Mammary epithelial cell (primary cell): ENCODE results near the gene ATP8B3.

ENCODE experiments used
- EZH2 ChIP-seq: IDR thresholded peaks from 2 replicates; pipeline ENCODE4 v1.6.1; 2012; ENCODE audit warnings: low read length, inconsistent platforms, borderline replicate concordance
- TF ChIP-seq, protein P1 (sequence below), 2 donors: IDR thresholded peaks in 1 of 2; conservative IDR thresholded peaks in 1 of 2; 2 replicates each; pipeline ENCODE4 v1.5.1; 2011 to 2012; ENCODE audit warnings: inconsistent platforms in 2 of 2, low read length in 2 of 2, mild to moderate bottlenecking in 2 of 2, control low read depth in 1 of 2, low read depth in 1 of 2; ENCODE audit not compliant: insufficient read depth in 1 of 2; ENCODE audit errors: extremely low read depth in 1 of 2

DNA sequence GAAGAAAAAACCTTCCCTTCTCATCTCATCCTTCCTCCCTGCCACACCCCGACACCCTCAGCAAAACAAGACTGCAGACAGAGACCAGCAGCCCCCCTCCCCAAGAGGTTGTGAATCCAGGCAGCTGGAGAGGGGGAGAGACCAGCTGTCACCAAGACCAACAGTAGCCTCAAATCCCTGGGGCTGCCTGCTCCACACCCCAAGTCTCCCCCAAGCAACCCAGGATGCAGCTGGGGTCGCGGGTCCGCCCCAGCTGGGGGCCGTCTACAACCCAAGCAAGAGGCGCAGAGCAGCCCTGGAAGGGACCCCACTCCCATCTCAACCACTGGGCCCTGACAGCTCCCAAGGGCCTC, 44.2 kb upstream of the ATP8B3 start:
- TF ChIP-seq, protein P1, sequence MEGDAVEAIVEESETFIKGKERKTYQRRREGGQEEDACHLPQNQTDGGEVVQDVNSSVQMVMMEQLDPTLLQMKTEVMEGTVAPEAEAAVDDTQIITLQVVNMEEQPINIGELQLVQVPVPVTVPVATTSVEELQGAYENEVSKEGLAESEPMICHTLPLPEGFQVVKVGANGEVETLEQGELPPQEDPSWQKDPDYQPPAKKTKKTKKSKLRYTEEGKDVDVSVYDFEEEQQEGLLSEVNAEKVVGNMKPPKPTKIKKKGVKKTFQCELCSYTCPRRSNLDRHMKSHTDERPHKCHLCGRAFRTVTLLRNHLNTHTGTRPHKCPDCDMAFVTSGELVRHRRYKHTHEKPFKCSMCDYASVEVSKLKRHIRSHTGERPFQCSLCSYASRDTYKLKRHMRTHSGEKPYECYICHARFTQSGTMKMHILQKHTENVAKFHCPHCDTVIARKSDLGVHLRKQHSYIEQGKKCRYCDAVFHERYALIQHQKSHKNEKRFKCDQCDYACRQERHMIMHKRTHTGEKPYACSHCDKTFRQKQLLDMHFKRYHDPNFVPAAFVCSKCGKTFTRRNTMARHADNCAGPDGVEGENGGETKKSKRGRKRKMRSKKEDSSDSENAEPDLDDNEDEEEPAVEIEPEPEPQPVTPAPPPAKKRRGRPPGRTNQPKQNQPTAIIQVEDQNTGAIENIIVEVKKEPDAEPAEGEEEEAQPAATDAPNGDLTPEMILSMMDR (conservative IDR thresholded peaks at IDR 0.05 in 1 of 2, IDR thresholded peaks at IDR 0.05 in 1 of 2; ENCODE audit: extremely low read depth in 1 of 2, insufficient read depth in 1 of 2, low read depth in 1 of 2, low read length in 2 of 2): no peak
- TF ChIP-seq EZH2: no peak
